Thyroid gland (tissue), 4 donors: ENCODE measurements around the gene RAB15. TPM values are rescaled to one million over a fixed set of nuclear protein-coding genes. Genes with fewer than 3 reads are reported as not detected.

ENCODE experiments used
- DNase-seq, 2 donors: peaks; one replicate each; pipeline ENCODE4 v3.0.0-alpha.2; 2019
- H3K27ac ChIP-seq, 3 donors: fragments of 200-600 bp; sonication (generic); 1 replicate in 2 of 3; 2 replicates in 1 of 3; pipeline ENCODE4 v1.5.1; 2016 to 2019; ENCODE audit warnings: mild to moderate bottlenecking in 1 of 3, moderate library complexity in 1 of 3
- H3K27me3 ChIP-seq: fragments of 200-600 bp; sonication (generic); one replicate; pipeline ENCODE4 v1.5.1; 2019
- H3K36me3 ChIP-seq, 2 donors: fragments of 200-600 bp; sonication (generic); one replicate each; pipeline ENCODE4 v1.5.1; 2016 to 2019
- H3K4me1 ChIP-seq, 2 donors: fragments of 200-600 bp; sonication (generic); one replicate each; pipeline ENCODE4 v1.5.1; 2017 to 2019
- H3K4me3 ChIP-seq, 3 donors: fragments of 200-600 bp; sonication (generic); replicated peaks in 1 of 3; 1 replicate in 2 of 3; 2 replicates in 1 of 3; pipeline ENCODE4 v1.5.1; 2016; ENCODE audit warnings: mild to moderate bottlenecking in 1 of 3
- H3K9me3 ChIP-seq: fragments of 200-600 bp; sonication (generic); one replicate; pipeline ENCODE4 v1.5.1; 2017
- POLR2A ChIP-seq, 2 donors: fragments of 450-650 bp; IDR thresholded peaks; one replicate each; pipeline ENCODE4 v1.6.1; 2017; ENCODE audit warnings: antibody characterized with exemption in 2 of 2, mild to moderate bottlenecking in 2 of 2, moderate library complexity in 1 of 2
- WGBS, 2 donors: methylation state at CpG; one replicate each; pipeline ENCODE4 v1.1.5; 2017; 5-methylcytosine and 5-hydroxymethylcytosine counted together
- intact Hi-C: fragments of 100-400 bp; cut with DNase I; formaldehyde crosslinking; loops from one replicate; pipeline ENCODE4 v1.15.1; 2023
- total RNA-seq, 4 donors: library from RNA; depleted of rRNA; stranded (reverse); fragments of >200 nt; gene quantifications; one replicate each; pipeline ENCODE4 v1.2.3, GENCODE V29; 2016
- TF ChIP-seq, protein P1 (sequence below), 6 experiments: fragments of 200-600 bp in 3 of 6; fragments of 450-650 bp in 3 of 6; sonication (generic) in 3 of 6; IDR thresholded peaks; one replicate each; pipeline ENCODE4 v1.5.1; 2016 to 2019; ENCODE audit warnings: antibody characterized with exemption in 6 of 6, mild to moderate bottlenecking in 2 of 6, inconsistent platforms in 1 of 6, moderate library complexity in 1 of 6

Gene RAB15
- total RNA-seq, 4 donors from 2014 or later = 6.0 to 12.7 (median 6.3) TPM

DNA sequence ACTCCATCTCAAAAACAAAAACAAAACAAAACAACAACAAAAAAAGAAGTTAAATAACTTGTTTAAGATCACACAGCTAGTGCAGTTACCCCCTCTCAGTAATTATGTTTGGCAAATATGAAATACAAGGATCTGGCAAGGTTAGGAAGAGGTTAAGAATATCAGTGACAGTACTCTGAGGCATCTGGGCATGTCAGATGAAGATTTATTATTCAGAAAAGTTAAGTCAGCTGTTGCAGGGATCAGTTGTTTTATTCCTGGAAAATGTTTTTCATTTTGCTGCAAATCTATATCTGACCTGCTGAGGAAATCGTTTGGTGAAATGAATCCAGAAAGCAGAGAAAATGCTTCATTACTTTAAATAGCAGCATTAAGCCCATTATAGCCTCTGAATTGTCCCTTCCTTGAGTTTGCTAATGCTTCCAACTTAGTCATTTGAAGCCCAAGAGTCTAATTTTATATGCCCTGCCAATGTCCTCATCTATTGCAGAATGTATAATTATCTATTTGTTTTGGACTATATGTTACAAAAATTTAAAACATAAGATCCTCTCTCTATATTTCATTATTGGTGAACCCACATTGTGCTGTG is 37.7 kb downstream of the RAB15 start:
- Histone ChIP-seq H3K36me3 (peaks cover 0 to 9% of the 10 kb centered on the region in 2 donors), H3K27ac (no peak overlapping the region), H3K9me3 (no peaks in the 10 kb centered on the region), H3K4me1 (peaks cover 0 to 8% of the 10 kb centered on the region in 2 donors), H3K27me3 (no peaks in the 10 kb centered on the region), H3K4me3 (no peak overlapping the region)
- TF ChIP-seq POLR2A (IDR thresholded peaks at IDR 0.05) = no peak
- TF ChIP-seq, protein P1, sequence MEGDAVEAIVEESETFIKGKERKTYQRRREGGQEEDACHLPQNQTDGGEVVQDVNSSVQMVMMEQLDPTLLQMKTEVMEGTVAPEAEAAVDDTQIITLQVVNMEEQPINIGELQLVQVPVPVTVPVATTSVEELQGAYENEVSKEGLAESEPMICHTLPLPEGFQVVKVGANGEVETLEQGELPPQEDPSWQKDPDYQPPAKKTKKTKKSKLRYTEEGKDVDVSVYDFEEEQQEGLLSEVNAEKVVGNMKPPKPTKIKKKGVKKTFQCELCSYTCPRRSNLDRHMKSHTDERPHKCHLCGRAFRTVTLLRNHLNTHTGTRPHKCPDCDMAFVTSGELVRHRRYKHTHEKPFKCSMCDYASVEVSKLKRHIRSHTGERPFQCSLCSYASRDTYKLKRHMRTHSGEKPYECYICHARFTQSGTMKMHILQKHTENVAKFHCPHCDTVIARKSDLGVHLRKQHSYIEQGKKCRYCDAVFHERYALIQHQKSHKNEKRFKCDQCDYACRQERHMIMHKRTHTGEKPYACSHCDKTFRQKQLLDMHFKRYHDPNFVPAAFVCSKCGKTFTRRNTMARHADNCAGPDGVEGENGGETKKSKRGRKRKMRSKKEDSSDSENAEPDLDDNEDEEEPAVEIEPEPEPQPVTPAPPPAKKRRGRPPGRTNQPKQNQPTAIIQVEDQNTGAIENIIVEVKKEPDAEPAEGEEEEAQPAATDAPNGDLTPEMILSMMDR (IDR thresholded peaks at IDR 0.05) = no peak
- no peak for DNase-seq
- intact Hi-C loops = no loop called here
- WGBS, 2 donors = 76 to 78% methylated on average over 1 of the region's 1 CpG

DNA sequence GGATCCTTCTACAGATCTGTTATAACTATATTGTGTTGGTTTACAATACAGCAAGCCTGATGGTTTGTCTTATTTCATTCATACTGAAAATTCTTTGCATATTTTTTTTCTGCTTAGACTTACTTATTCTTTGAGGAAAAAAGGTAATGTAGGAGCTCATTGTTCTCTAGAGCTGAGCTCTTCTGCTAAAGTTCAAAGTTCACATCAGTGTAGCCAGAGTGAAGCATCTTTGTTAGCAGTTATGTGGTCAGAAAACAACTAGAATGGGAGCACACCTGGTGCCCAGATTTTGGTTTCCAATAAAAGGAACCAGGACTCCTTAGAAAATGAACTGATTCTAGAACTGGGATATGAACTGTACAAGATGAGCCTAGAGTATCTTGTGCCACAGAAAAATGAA is 39.9 kb downstream of the RAB15 start:
- intact Hi-C loops = no loop called here
- H3K4me3 ChIP-seq = no peak overlapping the region
- no peak for DNase-seq
- no peaks in the 10 kb centered on the region for H3K27me3 ChIP-seq
- peaks cover 0 to 8% of the 10 kb centered on the region in 2 donors for H3K4me1 ChIP-seq
- TF ChIP-seq, protein P1 (IDR thresholded peaks at IDR 0.05) = no peak
- no peak for TF ChIP-seq POLR2A (IDR thresholded peaks at IDR 0.05)
- H3K27ac ChIP-seq = no peak overlapping the region
- peaks cover 2 to 12% of the 10 kb centered on the region in 2 donors for H3K36me3 ChIP-seq
- no peaks in the 10 kb centered on the region for H3K9me3 ChIP-seq

DNA sequence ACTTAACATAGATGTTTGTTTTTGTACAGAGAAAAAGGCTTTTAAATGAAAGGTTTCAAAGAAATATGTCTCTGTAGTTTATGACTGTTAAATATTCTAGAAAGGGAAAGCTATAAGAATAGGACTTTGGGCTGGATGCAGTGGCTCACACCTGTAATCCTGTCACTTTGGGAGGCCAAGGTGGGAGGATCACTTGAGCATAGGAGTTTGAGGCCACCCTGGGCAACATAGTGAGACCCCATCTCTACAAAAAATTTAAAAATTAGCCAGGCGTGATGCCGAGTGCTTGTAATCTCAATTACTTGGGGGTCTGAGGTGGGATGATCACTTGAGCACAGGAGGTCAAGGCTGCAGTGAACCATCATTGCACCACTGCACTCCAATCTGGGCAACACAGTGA is 41.0 kb downstream of the RAB15 start:
- no peak for TF ChIP-seq POLR2A (IDR thresholded peaks at IDR 0.05)
- TF ChIP-seq, protein P1 (IDR thresholded peaks at IDR 0.05) = no peak
- Histone ChIP-seq H3K4me3 (no peak overlapping the region), H3K4me1 (peaks cover 0 to 3% of the 10 kb centered on the region in 2 donors), H3K27me3 (no peaks in the 10 kb centered on the region), H3K36me3 (peaks cover 12 to 22% of the 10 kb centered on the region in 2 donors), H3K27ac (no peak overlapping the region), H3K9me3 (no peaks in the 10 kb centered on the region)
- no peak for DNase-seq
- 80 to 92% methylated on average over 2 of the region's 2 CpGs for WGBS, 2 donors
- intact Hi-C loops = no loop called here

DNA sequence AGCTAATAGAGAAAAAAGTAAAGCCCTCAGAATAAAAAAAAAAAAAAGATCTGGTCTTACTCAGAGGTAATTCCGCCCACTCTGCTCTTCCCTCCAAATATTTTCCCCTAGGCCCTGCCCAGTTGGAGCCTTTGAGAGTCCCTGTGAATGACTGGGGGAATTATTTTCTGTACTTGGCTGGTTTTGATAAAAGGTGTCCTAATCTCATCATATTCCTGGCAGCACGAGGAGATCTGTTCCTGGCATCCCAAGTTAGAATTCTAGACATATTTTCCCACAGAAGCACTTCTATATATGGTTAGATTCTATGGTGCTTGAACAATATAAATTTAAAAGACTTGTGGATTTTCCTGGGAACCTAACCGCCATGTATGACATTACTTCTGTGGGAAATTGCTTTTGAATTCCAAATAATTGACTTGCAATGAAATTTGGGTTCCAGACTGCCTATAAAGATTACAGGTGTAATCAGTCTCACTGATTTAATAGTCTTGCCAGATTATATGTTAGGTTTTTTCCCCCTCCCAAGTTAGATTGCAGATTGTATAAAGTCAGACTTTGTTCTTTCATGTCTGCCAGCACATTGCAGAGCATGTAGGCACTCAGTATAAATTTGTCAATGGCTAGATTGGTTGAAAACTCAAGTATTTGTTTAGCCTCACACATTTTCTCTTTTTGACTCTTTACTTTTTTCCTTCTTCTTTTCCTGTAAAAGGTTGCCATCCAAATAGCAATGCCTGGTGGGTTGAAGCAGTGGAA is 41.9 kb downstream of the RAB15 start:
- H3K4me1 ChIP-seq = peaks cover 0 to 3% of the 10 kb centered on the region in 2 donors
- intact Hi-C loops = no loop called here
- 81 to 90% methylated on average over 3 of the region's 3 CpGs for WGBS, 2 donors

More for the DNA sequence above, 41.9 kb downstream of the RAB15 start:
- TF ChIP-seq, protein P1 (IDR thresholded peaks at IDR 0.05) = no peak
- no peak for TF ChIP-seq POLR2A (IDR thresholded peaks at IDR 0.05)
- no peak for DNase-seq
- H3K27me3 ChIP-seq = no peaks in the 10 kb centered on the region
- H3K36me3 ChIP-seq = peaks cover 14 to 22% of the 10 kb centered on the region in 2 donors
- no peaks in the 10 kb centered on the region for H3K9me3 ChIP-seq
- no peak overlapping the region for H3K27ac ChIP-seq
- H3K4me3 ChIP-seq = no peak overlapping the region
